Stomach (tissue), 4 donors: ENCODE results near the gene MRE11.

ENCODE experiments used
- EP300 ChIP-seq: sonication (generic); formaldehyde crosslinking; IDR thresholded peaks from one replicate; pipeline ENCODE4 v1.6.1; 2017; ENCODE audit warnings: antibody characterized with exemption
- POLR2A ChIP-seq, 4 donors: fragments of 450-650 bp; IDR thresholded peaks; one replicate each; pipeline ENCODE4 v1.6.1; 2016; ENCODE audit warnings: antibody characterized with exemption in 4 of 4, control low read depth in 2 of 4, mild to moderate bottlenecking in 1 of 4, moderate library complexity in 1 of 4
- POLR2AphosphoS5 ChIP-seq, 3 donors: sonication (generic); formaldehyde crosslinking; IDR thresholded peaks; one replicate each; pipeline ENCODE4 v1.6.1; 2016; ENCODE audit warnings: antibody characterized with exemption in 3 of 3
- TF ChIP-seq, protein P1 (sequence below), 7 experiments: fragments of 450-650 bp in 4 of 7; fragments of 200-600 bp in 3 of 7; sonication (generic) in 3 of 7; IDR thresholded peaks; one replicate each; pipeline ENCODE4 v1.5.1; 2016 to 2019; ENCODE audit warnings: antibody characterized with exemption in 7 of 7, control low read depth in 2 of 7, mild to moderate bottlenecking in 1 of 7

DNA sequence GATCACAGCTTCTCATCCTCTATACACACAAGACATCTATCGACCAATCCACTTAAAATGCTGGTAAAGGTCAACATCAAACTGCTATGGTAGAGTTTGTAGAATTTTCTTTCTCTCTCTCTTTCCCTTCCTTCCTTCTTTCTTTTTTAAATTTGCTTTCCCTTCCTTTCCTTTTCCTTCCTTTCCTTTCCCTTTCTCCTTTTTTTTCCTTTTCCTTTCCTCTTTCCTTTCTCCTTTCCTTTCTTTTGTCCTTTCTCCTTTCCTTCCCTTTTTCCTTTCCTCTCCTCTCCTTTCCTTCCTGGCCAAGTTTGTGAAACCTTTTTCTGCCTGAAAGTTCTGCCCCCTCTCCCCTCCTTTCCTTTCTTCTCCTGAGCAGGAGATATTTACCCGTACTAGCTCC is 21.8 kb upstream of the MRE11 start:
- TF ChIP-seq, protein P1, sequence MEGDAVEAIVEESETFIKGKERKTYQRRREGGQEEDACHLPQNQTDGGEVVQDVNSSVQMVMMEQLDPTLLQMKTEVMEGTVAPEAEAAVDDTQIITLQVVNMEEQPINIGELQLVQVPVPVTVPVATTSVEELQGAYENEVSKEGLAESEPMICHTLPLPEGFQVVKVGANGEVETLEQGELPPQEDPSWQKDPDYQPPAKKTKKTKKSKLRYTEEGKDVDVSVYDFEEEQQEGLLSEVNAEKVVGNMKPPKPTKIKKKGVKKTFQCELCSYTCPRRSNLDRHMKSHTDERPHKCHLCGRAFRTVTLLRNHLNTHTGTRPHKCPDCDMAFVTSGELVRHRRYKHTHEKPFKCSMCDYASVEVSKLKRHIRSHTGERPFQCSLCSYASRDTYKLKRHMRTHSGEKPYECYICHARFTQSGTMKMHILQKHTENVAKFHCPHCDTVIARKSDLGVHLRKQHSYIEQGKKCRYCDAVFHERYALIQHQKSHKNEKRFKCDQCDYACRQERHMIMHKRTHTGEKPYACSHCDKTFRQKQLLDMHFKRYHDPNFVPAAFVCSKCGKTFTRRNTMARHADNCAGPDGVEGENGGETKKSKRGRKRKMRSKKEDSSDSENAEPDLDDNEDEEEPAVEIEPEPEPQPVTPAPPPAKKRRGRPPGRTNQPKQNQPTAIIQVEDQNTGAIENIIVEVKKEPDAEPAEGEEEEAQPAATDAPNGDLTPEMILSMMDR (IDR thresholded peaks at IDR 0.05), result no peak
- TF ChIP-seq POLR2AphosphoS5 (IDR thresholded peaks at IDR 0.05) (no peak), EP300 (no peak), POLR2A (IDR thresholded peaks at IDR 0.05) (no peak)
